Chondrocyte (in vitro differentiated cells): ENCODE measurements around the gene FARP1. TPM values are rescaled to one million over a fixed set of nuclear protein-coding genes. Genes with fewer than 3 reads are reported as not detected.

Experiments used
- DNase-seq: peaks from one replicate; pipeline ENCODE4 v3.0.0; 2021; ENCODE audit warnings: mixed read lengths, low spot score
- H3K27ac Mint-ChIP-seq: one replicate; pipeline ENCODE4 v1.8.0; 2021; ENCODE audit warnings: mild to moderate bottlenecking, moderate library complexity, mixed read lengths; ENCODE audit not compliant: unreplicated experiment
- H3K27me3 Mint-ChIP-seq: 2 replicates; pipeline ENCODE4 v1.8.0; 2021; ENCODE audit warnings: low read depth, mixed read lengths
- H3K36me3 Mint-ChIP-seq: 2 replicates; pipeline ENCODE4 v1.8.0; 2021; ENCODE audit warnings: low read depth, mixed read lengths
- H3K4me1 Mint-ChIP-seq: 2 replicates; pipeline ENCODE4 v1.8.0; 2021; ENCODE audit warnings: low read depth, mild to moderate bottlenecking, mixed read lengths
- H3K4me3 Mint-ChIP-seq: one replicate; pipeline ENCODE4 v1.8.0; 2021; ENCODE audit warnings: mild to moderate bottlenecking, moderate library complexity, mixed read lengths; ENCODE audit not compliant: unreplicated experiment
- H3K9me3 Mint-ChIP-seq: 2 replicates; pipeline ENCODE4 v1.8.0; 2021; ENCODE audit warnings: low read depth, mixed read lengths
- CTCF ChIP-seq: fragments of 200-600 bp; sonication (generic); IDR thresholded peaks from 2 replicates; pipeline ENCODE4 v1.5.0; 2021; ENCODE audit warnings: antibody characterized with exemption, mild to moderate bottlenecking, moderate library complexity
- total RNA-seq: library from RNA; stranded (reverse); gene quantifications from 3 replicates; pipeline ENCODE4 v1.2.1, GENCODE V29; 2021

FARP1 gene
- total RNA-seq, 1 donor from 2014 or later: 331 TPM

- Mint-ChIP-seq H3K4me1 (peaks cover 45% of the 10 kb centered on the region), H3K27ac (peak overlapping the region; percentile 33)
Measured at GRCh38 chr13:98246538-98247172, 103.8 kb downstream of the FARP1 start.

GRCh38 chr13:98251708-98252107 lies 108.8 kb downstream of the FARP1 start:
- no peak overlapping the region for H3K27ac Mint-ChIP-seq
- H3K4me1 Mint-ChIP-seq: peaks cover 58% of the 10 kb centered on the region
- H3K9me3 Mint-ChIP-seq: no peaks in the 10 kb centered on the region

More at GRCh38 chr13:98246538-98247172, 103.8 kb downstream of the FARP1 start:
- no peaks in the 10 kb centered on the region for H3K9me3 Mint-ChIP-seq
- DNase-seq: no peak
- TF ChIP-seq CTCF: no peak
- no peak overlapping the region for H3K4me3 Mint-ChIP-seq
- H3K36me3 Mint-ChIP-seq: peaks cover 6% of the 10 kb centered on the region
- H3K27me3 Mint-ChIP-seq: no peaks in the 10 kb centered on the region

GRCh38 chr13:98252931-98253470 lies 110.1 kb downstream of the FARP1 start:
- Mint-ChIP-seq H3K4me3 (no peak overlapping the region), H3K4me1 (peaks cover 57% of the 10 kb centered on the region), H3K27ac (peak overlapping the region; percentile 86), H3K36me3 (no peaks in the 10 kb centered on the region), H3K9me3 (no peaks in the 10 kb centered on the region), H3K27me3 (no peaks in the 10 kb centered on the region)
- DNase-seq: no peak
- no peak for TF ChIP-seq CTCF

More at GRCh38 chr13:98251708-98252107, 108.8 kb downstream of the FARP1 start:
- Mint-ChIP-seq H3K27me3 (no peaks in the 10 kb centered on the region), H3K4me3 (no peak overlapping the region), H3K36me3 (peaks cover 3% of the 10 kb centered on the region)
- DNase-seq: no peak
- no peak for TF ChIP-seq CTCF

GRCh38 chr13:98253526-98253925 lies 110.6 kb downstream of the FARP1 start:
- Mint-ChIP-seq H3K27me3 (no peaks in the 10 kb centered on the region), H3K27ac (peak overlapping the region; percentile 86), H3K4me1 (peaks cover 61% of the 10 kb centered on the region), H3K36me3 (no peaks in the 10 kb centered on the region), H3K4me3 (no peak overlapping the region), H3K9me3 (no peaks in the 10 kb centered on the region)
- no peak for DNase-seq
- no peak for TF ChIP-seq CTCF

GRCh38 chr13:98254513-98254912 lies 111.6 kb downstream of the FARP1 start:
- Mint-ChIP-seq H3K27me3 (no peaks in the 10 kb centered on the region), H3K4me1 (peaks cover 63% of the 10 kb centered on the region), H3K27ac (peak overlapping the region; percentile 86), H3K36me3 (no peaks in the 10 kb centered on the region), H3K4me3 (no peak overlapping the region), H3K9me3 (no peaks in the 10 kb centered on the region)
- TF ChIP-seq CTCF: no peak
- DNase-seq: no peak
